Endothelial cell (in vitro differentiated cells): ENCODE data around the gene OR6N1. TPM values are rescaled to one million over a fixed set of nuclear protein-coding genes. Genes with fewer than 3 reads are reported as not detected.

ENCODE experiments used
- DNase-seq: peaks from one replicate; pipeline ENCODE4 v3.0.0; 2021; ENCODE audit warnings: low spot score
- H3K27ac Mint-ChIP-seq: one replicate; pipeline ENCODE4 v1.8.0; 2021; ENCODE audit warnings: mixed read lengths, inconsistent platforms; ENCODE audit not compliant: unreplicated experiment
- H3K27me3 Mint-ChIP-seq: one replicate; pipeline ENCODE4 v1.8.0; 2021; ENCODE audit warnings: mild to moderate bottlenecking, moderate library complexity, mixed read lengths, inconsistent platforms; ENCODE audit not compliant: unreplicated experiment
- H3K36me3 Mint-ChIP-seq: one replicate; pipeline ENCODE4 v1.8.0; 2021; ENCODE audit warnings: mild to moderate bottlenecking, low read depth, mixed read lengths, inconsistent platforms; ENCODE audit not compliant: unreplicated experiment
- H3K4me1 Mint-ChIP-seq: one replicate; pipeline ENCODE4 v1.8.0; 2021; ENCODE audit warnings: mild to moderate bottlenecking, mixed read lengths, inconsistent platforms; ENCODE audit not compliant: unreplicated experiment
- H3K4me3 Mint-ChIP-seq: one replicate; pipeline ENCODE4 v1.8.0; 2021; ENCODE audit warnings: mild to moderate bottlenecking, mixed read lengths, inconsistent platforms; ENCODE audit not compliant: unreplicated experiment
- H3K9me3 Mint-ChIP-seq: one replicate; pipeline ENCODE4 v1.8.0; 2021; ENCODE audit warnings: mixed read lengths, inconsistent platforms; ENCODE audit not compliant: unreplicated experiment
- CTCF ChIP-seq: fragments of 200-600 bp; sonication (generic); IDR thresholded peaks from one replicate; pipeline ENCODE4 v1.5.0; 2021; ENCODE audit warnings: antibody characterized with exemption; ENCODE audit not compliant: unreplicated experiment
- total RNA-seq: library from RNA; stranded (reverse); fragmentation: NEBNext Ultra II Directional; extraction: Animal tissue kit (Norgen Biotek cat#: 25700); gene quantifications from one replicate; pipeline ENCODE4 v1.2.1, GENCODE V29; 2021; ENCODE audit not compliant: unreplicated experiment

The OR6N1 gene
- total RNA-seq, 1 donor from 2014 or later, result not detected

GRCh38 chr1:158719664-158720063, 52.3 kb downstream of the OR6N1 start:
- TF ChIP-seq CTCF, result no peak
- Mint-ChIP-seq H3K4me3 (no peak overlapping the region), H3K9me3 (no peaks in the 10 kb centered on the region), H3K4me1 (peaks cover 24% of the 10 kb centered on the region), H3K27ac (no peak overlapping the region), H3K27me3 (no peaks in the 10 kb centered on the region), H3K36me3 (no peaks in the 10 kb centered on the region)
- DNase-seq, result no peak

- H3K9me3 Mint-ChIP-seq, result no peaks in the 10 kb centered on the region
- H3K4me3 Mint-ChIP-seq, result no peak overlapping the region
- no peak overlapping the region for H3K27ac Mint-ChIP-seq
- H3K4me1 Mint-ChIP-seq, result peaks cover 25% of the 10 kb centered on the region
- no peak for DNase-seq
- no peaks in the 10 kb centered on the region for H3K36me3 Mint-ChIP-seq
- no peak for TF ChIP-seq CTCF
- no peaks in the 10 kb centered on the region for H3K27me3 Mint-ChIP-seq
Measured at GRCh38 chr1:158717344-158717743, 54.7 kb downstream of the OR6N1 start.

GRCh38 chr1:158716335-158716734, 55.7 kb downstream of the OR6N1 start:
- H3K27ac Mint-ChIP-seq, result no peak overlapping the region
- no peak for TF ChIP-seq CTCF
- H3K4me3 Mint-ChIP-seq, result no peak overlapping the region
- no peaks in the 10 kb centered on the region for H3K36me3 Mint-ChIP-seq
- DNase-seq, result no peak
- peaks cover 25% of the 10 kb centered on the region for H3K4me1 Mint-ChIP-seq
- H3K27me3 Mint-ChIP-seq, result no peaks in the 10 kb centered on the region
- H3K9me3 Mint-ChIP-seq, result no peaks in the 10 kb centered on the region

GRCh38 chr1:158714754-158715153, 57.2 kb downstream of the OR6N1 start:
- no peak for DNase-seq
- Mint-ChIP-seq H3K27ac (no peak overlapping the region), H3K9me3 (no peaks in the 10 kb centered on the region), H3K4me1 (peaks cover 18% of the 10 kb centered on the region), H3K4me3 (no peak overlapping the region), H3K27me3 (no peaks in the 10 kb centered on the region), H3K36me3 (no peaks in the 10 kb centered on the region)
- no peak for TF ChIP-seq CTCF

Other genes with a start within 250 kb of the OR6N1 start
- not detected for gene OR6Y1, start 217.8 kb downstream of the OR6N1 start, total RNA-seq
- gene OR6P1, start 201.6 kb downstream of the OR6N1 start, total RNA-seq, result not detected
- not detected for gene OR10X1, start 192.3 kb downstream of the OR6N1 start, total RNA-seq
- not detected for gene OR10Z1, start 166.9 kb downstream of the OR6N1 start, total RNA-seq
- gene SPTA1, start 85.5 kb downstream of the OR6N1 start, total RNA-seq, result 6.1 TPM
- not detected for gene OR6K2, start 71.5 kb downstream of the OR6N1 start, total RNA-seq
- gene OR6K3, start 51.5 kb downstream of the OR6N1 start, total RNA-seq, result not detected
- not detected for gene OR6K6, start 17.5 kb downstream of the OR6N1 start, total RNA-seq
- not detected for gene OR6N2, start 9.0 kb upstream of the OR6N1 start, total RNA-seq
- not detected for gene MNDA, start 59.2 kb upstream of the OR6N1 start, total RNA-seq
- gene PYHIN1, start 159.4 kb upstream of the OR6N1 start, total RNA-seq, result not detected
- gene IFI16, start 237.7 kb upstream of the OR6N1 start, total RNA-seq, result 258 TPM